Measurements from ENCODE around the gene CSF2RB. TPM values are rescaled to one million over a fixed set of nuclear protein-coding genes. Genes with fewer than 3 reads are reported as not detected.

CSF2RB gene
- total RNA-seq, 1 experiment from 2014 or later, result not detected

DNA sequence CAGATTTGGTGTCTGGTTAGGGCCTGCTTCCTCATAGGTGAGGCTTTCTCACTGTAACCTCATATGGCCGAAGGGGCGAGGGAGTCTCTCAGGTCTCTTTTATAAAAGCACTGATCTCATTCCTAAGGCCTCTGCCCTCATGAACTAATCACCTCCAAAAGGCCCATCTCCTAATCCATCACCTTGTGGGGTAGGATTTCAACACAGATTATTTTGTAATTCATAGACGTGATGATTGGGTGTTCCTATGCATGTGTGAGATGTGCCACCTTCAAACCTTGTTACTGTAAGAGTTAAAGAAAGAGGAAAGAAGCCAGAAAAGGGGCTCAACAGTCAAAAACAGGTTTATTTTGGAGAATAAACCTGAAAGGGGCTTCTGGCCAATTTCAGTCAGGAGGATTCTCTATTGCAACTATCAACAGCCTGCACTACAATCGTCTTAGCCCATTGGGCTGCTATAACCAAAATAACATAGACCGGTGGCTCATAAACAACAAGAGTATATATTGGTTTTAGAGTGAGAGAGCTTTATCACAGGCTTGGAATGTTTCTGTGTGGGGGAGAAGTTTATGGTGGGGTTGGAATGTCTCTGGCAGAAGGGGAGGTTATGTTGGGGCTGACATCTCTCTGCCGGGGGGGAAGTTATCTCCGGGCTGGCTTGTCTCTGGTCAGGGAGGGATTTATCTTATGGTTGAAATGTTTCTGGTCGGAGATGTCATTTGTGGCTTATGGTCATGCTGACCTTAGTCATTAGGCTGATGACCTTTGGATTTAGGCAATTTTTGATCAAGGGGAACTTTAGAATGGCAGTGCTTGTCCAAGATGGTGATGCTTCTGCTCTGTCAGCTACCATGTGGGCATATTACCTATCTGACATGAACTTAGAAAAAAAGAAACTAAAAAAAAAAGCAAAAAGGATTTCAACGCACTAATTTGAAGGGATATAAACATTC, 35.1 kb downstream of the CSF2RB start:
- Histone ChIP-seq H2BK20ac (ENCODE audit: low read depth, low read length, poor library complexity, severe bottlenecking) (no peak overlapping the region), H3K23me2 (ENCODE audit: insufficient read length, low read depth, low read length, poor library complexity, severe bottlenecking) (no peaks in the 10 kb centered on the region), H3K4ac (ENCODE audit: low read depth, low read length) (no peak overlapping the region), H4K8ac (replicated peaks; ENCODE audit: insufficient read length, low read depth, low read length) (no peak overlapping the region), H3K23ac (ENCODE audit: insufficient read length, low read depth, low read length) (no peak overlapping the region), H3K27me3 (ENCODE audit: insufficient read depth, low read length) (no peaks in the 10 kb centered on the region), H2BK5ac (ENCODE audit: insufficient read length, low read length) (no peak overlapping the region), H4K20me1 (ENCODE audit: control insufficient read depth, insufficient read depth, insufficient read length) (no peaks in the 10 kb centered on the region), H3K18ac (ENCODE audit: insufficient read length, low read depth, low read length) (no peak overlapping the region), H3K27ac (ENCODE audit: insufficient read length, low read depth, low read length) (no peak overlapping the region), H3K56ac (ENCODE audit: insufficient read length, low read depth, low read length) (no peak overlapping the region), H2BK15ac (ENCODE audit: low read depth, low read length) (no peak overlapping the region), H2BK120ac (ENCODE audit: low read depth, low read length, poor library complexity, severe bottlenecking) (no peak overlapping the region), H4K5ac (ENCODE audit: insufficient read length, low read depth, low read length) (no peak overlapping the region), H3K4me2 (ENCODE audit: insufficient read depth, insufficient read length, low read length) (no peak overlapping the region), H3T11ph (ENCODE audit: low read length) (no peak overlapping the region), H2BK12ac (ENCODE audit: insufficient read length, low read depth, low read length) (no peak overlapping the region), H3K79me1 (ENCODE audit: insufficient read depth, low read depth, low read length, poor library complexity, severe bottlenecking) (no peaks in the 10 kb centered on the region), H3K9me3 (ENCODE audit: control insufficient read depth, low read depth, low read length) (no peaks in the 10 kb centered on the region), H4K91ac (ENCODE audit: insufficient read length, low read depth, low read length) (no peak overlapping the region), H3K14ac (ENCODE audit: insufficient read depth, low read length) (no peak overlapping the region), H2AFZ (ENCODE audit: low read length) (no peak overlapping the region), H3K9ac (ENCODE audit: extremely low read depth, insufficient read length, low read length) (no peak overlapping the region), H3K79me2 (ENCODE audit: insufficient read depth, low read length) (no peaks in the 10 kb centered on the region), H3K4me1 (ENCODE audit: insufficient read depth, low read length) (no peaks in the 10 kb centered on the region), H2AK5ac (ENCODE audit: insufficient read length, low read length) (no peak overlapping the region)
- no peak overlapping the region for H3K4me3 Mint-ChIP-seq
- peaks cover 19% of the 10 kb centered on the region for H3K27me3 Mint-ChIP-seq (ENCODE audit: low read depth)
- no peak for TF ChIP-seq CTCF (conservative IDR thresholded peaks at IDR 0.05)
- H3K27ac Mint-ChIP-seq, result no peak overlapping the region
- no CpG with 5 or more reads among the region's 9 CpGs for WGBS (ENCODE audit: extremely low coverage, insufficient read length, low lambda C conversion rate)
- peaks cover 6% of the 10 kb centered on the region in 2 experiments; a peak in 3 of 4 replicates for H3K4me1 Mint-ChIP-seq
- DNase-seq, result no peak
- no peaks in the 10 kb centered on the region for H3K36me3 Mint-ChIP-seq (ENCODE audit: insufficient read depth in 1 of 3, low read depth in 3 of 3)
- peaks cover 0 to 3% of the 10 kb centered on the region in 2 experiments; a peak in 1 of 5 replicates for H3K9me3 Mint-ChIP-seq
